HG03025 (cell line): Measurements from ENCODE around the gene SMARCC1.

Experiments
- ATAC-seq: cut with Tn5 transposase; IDR thresholded peaks from one replicate; pipeline ENCODE4 v1.9.1; 2021; ENCODE audit warnings: mild to moderate bottlenecking, moderate library complexity; ENCODE audit not compliant: unreplicated experiment, low FRiP score

The SMARCC1 gene

GRCh38 chr3:47643092-47643491, 138.6 kb downstream of the SMARCC1 start:
- ATAC-seq, result no peak

- ATAC-seq, result no peak
Measured at GRCh38 chr3:47641739-47642138, 140.0 kb downstream of the SMARCC1 start.

GRCh38 chr3:47636921-47637320, 144.8 kb downstream of the SMARCC1 start:
- ATAC-seq, result no peak

- ATAC-seq, result no peak
Measured at GRCh38 chr3:47636225-47636624, 145.5 kb downstream of the SMARCC1 start.

GRCh38 chr3:47635536-47635935, 146.2 kb downstream of the SMARCC1 start:
- ATAC-seq, result no peak

GRCh38 chr3:47634996-47635395, 146.7 kb downstream of the SMARCC1 start:
- ATAC-seq, result no peak

- no peak for ATAC-seq
Measured at GRCh38 chr3:47630810-47631209, 150.9 kb downstream of the SMARCC1 start.

GRCh38 chr3:47629770-47630169, 151.9 kb downstream of the SMARCC1 start:
- no peak for ATAC-seq

GRCh38 chr3:47628426-47628825, 153.3 kb downstream of the SMARCC1 start:
- ATAC-seq, result no peak

- no peak for ATAC-seq
Measured at GRCh38 chr3:47622671-47623461, 158.8 kb downstream of the SMARCC1 start.

- no peak for ATAC-seq
Measured at GRCh38 chr3:47617086-47618010, 164.3 kb downstream of the SMARCC1 start.

GRCh38 chr3:47614788-47615187, 166.9 kb downstream of the SMARCC1 start:
- no peak for ATAC-seq

GRCh38 chr3:47613722-47614121, 168.0 kb downstream of the SMARCC1 start:
- no peak for ATAC-seq

- no peak for ATAC-seq
Measured at GRCh38 chr3:47612879-47613278, 168.8 kb downstream of the SMARCC1 start.

- no peak for ATAC-seq
Measured at GRCh38 chr3:47612178-47612577, 169.5 kb downstream of the SMARCC1 start.

- ATAC-seq, result no peak
Measured at GRCh38 chr3:47611576-47611975, 170.1 kb downstream of the SMARCC1 start.

GRCh38 chr3:47610583-47610982, 171.1 kb downstream of the SMARCC1 start:
- no peak for ATAC-seq

GRCh38 chr3:47607335-47607734, 174.4 kb downstream of the SMARCC1 start:
- no peak for ATAC-seq

GRCh38 chr3:47606165-47606564, 175.5 kb downstream of the SMARCC1 start:
- ATAC-seq, result no peak

- ATAC-seq, result no peak
Measured at GRCh38 chr3:47605652-47606051, 176.0 kb downstream of the SMARCC1 start.

- no peak for ATAC-seq
Measured at GRCh38 chr3:47604145-47604544, 177.5 kb downstream of the SMARCC1 start.
